HG03378 (cell line): ENCODE results near the gene UIMC1.
"Not testable (repeated sequence)": the region's sequence is repeated elsewhere in the genome, so short reads cannot be mapped to it uniquely, and the experiment has no call there.

Source experiments
- ATAC-seq: cut with Tn5 transposase; IDR thresholded peaks from one replicate; pipeline ENCODE4 v1.9.1; 2021; ENCODE audit warnings: mild to moderate bottlenecking, moderate library complexity; ENCODE audit not compliant: unreplicated experiment

The UIMC1 gene

GRCh38 chr5:177006265-177006972 is at the start of gene UIMC1:
TSS of gene UIMC1 (minus strand) at chr5:177006779. CDS start at chr5:176982615, 24,164 bp downstream.
- ATAC-seq = peak; percentile 59

GRCh38 chr5:177049285-177049684 is 42.7 kb upstream of the UIMC1 start:
- no peak for ATAC-seq

DNA sequence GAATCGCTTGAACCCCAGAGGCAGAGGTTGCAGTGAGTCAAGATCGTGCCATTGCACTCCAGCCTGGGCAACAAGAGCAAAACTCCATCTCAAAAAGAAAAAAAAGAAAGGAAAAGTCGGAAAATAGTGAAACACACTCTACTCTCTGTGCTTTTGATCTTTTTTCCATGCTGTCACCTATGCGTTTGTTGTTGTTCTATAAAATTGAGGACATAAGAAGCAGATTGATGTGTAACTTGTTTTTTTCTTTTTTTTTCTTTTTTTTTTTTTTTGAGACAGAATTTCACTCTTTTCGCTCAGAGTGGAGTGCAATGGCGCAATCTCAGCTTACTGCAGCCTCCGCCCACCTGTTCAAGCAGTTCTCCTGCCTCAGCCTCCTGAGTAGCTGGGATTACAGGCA is 42.0 kb upstream of the UIMC1 start:
- not testable (repeated sequence) for ATAC-seq

- no peak for ATAC-seq
Observed at GRCh38 chr5:177045631-177046030, 39.1 kb upstream of the UIMC1 start.

DNA sequence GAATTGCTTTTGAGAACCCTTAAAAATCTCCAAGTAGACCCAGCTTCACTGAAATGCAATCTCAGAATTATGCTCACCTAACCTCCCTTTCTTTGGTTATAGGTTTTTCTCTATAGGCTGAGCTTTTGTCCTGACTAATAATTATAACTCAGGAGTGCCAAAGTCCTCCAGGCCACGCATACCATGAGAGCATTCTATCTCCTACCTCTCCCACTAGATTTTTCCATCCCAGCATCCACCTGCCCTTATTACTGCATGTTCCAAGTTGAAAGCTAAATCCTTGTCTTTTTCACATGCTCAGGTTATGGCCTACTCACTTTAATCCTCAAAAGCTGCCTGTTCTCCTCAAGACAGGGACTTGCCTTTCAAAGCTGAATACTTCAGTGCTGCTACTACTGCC is 38.1 kb upstream of the UIMC1 start:
- ATAC-seq = no peak

- no peak for ATAC-seq
Observed at GRCh38 chr5:177043958-177044357, 37.4 kb upstream of the UIMC1 start.

DNA sequence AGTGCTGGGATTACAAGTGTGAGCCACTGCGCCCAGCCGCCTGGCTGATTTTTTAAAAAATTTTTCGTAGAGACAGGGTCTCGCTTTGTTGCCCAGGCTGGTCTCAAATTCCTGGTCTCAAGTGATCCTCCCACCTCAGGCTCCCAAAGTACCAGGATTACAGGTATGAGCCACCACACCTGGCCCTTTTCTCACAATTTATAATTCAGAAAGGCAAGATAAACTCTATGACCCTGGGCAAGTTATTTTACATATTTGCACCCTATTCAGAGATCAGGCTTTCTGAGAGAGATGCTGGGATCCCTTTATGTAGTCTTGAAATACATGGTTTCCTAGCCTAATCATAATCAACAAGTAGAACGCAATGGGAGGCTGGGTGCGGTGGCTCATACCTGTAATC is 36.5 kb upstream of the UIMC1 start:
- ATAC-seq = no peak

GRCh38 chr5:177041936-177042335 is 35.4 kb upstream of the UIMC1 start:
- no peak for ATAC-seq

DNA sequence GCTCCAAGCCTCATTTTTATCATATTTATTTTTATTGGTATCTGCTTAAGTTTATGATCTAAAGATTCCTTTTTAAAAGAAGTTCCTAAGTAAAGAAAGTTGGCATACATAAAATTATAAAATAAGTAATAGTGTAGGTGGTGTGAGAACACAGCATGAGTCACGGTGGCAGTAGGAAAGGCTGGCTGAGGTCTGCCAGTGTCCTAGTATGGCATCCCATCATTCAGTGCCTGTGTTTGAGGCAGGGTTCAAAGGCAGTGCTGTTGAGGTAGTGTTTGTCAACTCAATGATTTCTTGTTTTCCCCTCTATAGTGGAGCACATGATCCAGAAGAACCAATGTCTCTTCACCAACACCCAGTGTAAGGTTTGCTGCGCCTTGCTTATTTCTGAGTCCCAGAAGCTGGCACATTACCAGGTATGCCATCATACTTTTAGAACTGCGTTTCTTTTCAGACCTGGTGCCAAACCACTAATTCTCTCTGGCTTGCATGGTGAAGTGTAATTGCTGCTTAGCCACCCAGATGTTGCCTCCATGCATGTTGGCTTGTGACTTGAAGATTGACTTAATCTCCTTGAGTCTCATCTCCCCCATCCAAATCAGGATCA is 34.3 kb upstream of the UIMC1 start:
- ATAC-seq = no peak

DNA sequence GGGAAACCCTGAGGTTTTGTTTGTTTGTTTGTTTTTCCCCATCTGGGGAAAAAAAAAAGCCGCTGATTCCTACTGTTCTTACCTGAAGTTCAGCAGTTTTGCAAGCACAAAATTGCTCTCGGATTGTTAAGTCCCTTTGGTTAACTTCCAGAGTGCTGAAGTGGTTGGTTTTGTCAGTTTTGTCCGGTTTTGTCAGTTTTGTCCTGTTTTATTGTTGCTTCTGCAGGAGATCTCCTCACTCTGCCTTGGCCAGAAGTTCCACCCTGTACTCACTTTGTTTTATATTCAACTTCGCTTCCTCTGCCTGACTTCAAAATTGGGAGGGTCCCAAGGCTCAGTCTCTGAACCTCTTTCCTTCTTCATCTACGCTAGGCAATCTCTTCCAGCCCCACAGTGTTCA is 30.3 kb upstream of the UIMC1 start:
- no peak for ATAC-seq

GRCh38 chr5:177036443-177036842 is 29.9 kb upstream of the UIMC1 start:
- no peak for ATAC-seq

DNA sequence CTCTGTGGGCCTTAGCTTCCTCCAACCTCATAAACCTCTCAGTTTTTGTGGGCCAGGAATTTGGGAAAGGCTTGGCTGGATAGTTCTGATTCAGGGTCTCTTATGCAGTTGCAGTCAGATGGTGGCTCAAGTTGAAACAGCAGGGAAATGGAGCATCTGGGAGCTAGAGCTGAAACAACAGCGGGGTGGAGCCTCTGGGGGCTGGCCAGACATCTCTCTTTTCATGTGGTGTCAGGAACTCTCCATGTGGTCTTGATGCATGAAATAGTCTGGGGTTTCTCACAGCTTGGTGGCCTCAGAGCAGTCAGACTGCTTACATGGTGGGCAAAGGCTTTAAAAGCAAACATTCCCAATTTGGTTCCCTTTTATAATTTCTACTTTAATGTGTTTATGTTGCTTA is 29.4 kb upstream of the UIMC1 start:
- no peak for ATAC-seq

DNA sequence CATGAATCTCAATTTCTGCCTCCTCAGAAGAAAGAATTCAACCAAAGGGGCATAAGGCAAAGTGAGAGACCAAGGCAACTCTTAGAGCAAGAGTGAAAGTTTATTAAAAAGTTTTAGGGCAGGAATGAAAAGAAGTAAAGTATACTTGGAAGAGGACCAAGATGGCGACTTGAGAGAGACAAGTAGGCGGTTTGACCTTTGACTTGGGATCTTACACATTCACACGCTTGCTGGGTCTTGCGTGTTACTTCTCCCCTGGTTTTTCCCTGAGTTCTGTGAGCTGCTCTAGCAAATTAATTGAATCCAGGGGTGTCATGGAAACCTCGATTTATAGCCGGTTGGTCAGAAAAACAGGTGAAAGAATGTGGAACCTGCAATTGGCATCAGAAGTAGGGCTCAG is 22.9 kb upstream of the UIMC1 start:
- no peak for ATAC-seq

DNA sequence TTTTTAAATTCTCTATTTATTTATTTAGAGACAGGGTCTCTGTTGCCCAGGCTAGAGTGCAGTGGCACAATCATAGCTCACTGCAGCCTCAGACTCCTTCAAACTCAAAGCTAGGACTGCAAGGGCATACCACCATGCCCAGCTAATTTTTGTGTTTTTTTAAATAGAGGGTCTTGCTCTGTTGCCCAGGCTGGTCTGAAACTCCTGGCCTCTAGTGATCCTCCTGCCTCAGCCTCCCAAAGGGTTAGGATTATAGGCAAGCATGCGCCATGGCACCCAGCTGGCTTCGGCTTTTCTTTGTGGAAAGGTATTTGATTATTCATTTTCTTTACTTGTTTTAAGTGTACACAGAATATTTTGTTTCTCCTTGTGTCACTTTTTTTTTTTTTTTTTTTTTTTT is 21.1 kb upstream of the UIMC1 start:
- ATAC-seq = no peak

GRCh38 chr5:177025101-177025601 is 18.6 kb upstream of the UIMC1 start:
- ATAC-seq = no peak

DNA sequence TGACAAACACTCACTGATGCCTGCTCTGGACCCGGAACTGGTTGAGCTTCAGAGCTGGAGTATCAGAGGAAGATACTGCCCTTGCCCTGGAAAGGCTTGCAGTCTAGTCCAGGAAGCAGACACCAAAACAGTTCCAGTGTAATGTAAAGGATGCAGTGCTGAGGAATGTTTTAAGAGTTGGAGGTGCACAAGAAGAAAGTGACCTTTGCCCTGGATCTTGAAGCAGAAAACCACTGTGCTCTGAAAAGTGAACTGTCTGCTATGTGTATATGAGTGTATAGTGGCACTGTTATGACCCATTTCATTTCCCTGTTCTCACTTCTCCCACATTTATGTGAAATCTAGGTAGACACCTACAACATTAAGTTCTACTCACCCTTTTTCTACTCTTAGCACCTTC is 18.0 kb upstream of the UIMC1 start:
- ATAC-seq = no peak

GRCh38 chr5:177023303-177023664 is 16.7 kb upstream of the UIMC1 start:
- peak; percentile 13 for ATAC-seq

DNA sequence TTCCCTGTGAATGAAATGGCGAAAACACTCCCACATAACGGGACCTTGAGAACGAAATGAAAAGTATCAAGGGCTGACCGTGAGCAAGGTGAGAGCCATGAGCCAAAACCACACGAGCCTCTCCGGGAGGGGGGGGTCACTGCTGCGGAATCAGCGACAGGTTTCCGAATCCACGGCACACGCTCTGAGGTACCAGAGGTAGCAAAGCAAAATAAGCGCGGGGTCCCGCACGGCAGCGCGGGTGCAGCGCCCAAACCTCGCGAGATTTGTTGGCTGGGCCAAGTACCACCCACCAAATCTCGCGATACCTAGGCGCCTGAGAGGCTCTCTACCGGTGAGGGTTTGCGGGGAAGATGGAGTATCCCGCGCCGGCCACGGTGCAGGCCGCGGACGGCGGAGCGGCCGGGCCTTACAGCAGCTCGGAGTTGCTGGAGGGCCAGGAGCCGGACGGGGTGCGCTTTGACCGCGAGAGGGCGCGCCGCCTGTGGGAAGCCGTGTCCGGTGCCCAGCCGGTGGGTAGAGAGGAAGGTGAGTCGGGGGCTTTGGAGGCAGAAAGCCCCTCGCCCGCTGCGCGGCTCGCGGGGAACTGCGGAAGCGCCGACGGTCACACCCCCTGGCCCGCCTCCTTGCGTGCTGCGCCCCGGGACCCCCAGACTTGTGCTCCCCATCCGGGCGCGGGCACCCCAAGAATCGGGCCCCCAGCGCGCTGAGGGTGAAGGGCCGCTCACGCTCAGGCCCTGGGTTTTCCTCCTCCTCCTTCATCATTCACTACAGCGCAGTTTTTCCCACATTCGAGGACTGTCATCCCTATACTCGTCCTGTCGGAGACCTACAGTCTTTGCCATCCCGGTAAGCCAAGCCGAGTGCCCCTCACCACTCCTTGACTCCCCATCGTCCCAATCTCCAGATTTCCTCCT is 16.1 kb upstream of the UIMC1 start, which contains the start of gene ZNF346:
TSS of gene ZNF346 (plus strand) at position 311 of the 917 bp plus-strand sequence. CDS start at position 354, 43 bp downstream.
- peak; percentile 74 for ATAC-seq

DNA sequence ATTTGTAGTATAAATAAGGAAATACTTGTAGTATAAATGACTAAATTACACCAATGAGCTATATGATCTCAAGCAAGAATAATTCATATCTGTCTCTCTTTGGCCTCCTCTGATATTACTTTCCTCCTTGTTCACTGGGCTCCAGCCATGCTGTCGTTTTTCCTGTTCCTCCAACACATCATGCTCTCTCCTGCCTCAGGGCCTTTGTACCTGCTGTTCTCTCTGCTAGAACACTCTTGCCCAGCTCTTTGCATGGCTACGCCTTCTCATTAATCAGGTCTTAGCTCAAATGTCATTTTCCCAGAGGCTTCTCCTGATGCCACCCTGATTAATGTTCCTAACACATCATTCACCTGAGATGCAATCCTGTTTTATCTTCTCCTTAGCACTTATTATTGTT is 13.5 kb upstream of the UIMC1 start:
- no peak for ATAC-seq

DNA sequence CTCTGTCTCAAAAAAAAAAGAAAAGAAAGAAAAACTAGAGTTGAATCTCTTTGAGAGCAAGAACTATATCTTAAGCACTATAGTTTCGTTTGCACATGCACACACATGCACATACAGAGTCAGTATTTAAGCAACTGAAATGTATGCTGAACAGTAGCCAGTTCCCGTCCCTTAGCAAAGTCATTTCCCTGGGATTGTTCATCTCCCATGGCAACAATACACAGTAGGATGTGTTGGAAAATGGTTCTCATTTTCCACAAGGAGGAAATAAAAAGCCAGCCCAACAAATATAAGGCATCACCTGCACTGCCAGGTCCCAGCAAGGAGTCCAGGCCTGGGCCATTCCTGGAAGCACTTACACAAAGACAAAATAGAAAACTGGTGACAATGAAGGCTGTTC is 11.8 kb upstream of the UIMC1 start:
- ATAC-seq = no peak

DNA sequence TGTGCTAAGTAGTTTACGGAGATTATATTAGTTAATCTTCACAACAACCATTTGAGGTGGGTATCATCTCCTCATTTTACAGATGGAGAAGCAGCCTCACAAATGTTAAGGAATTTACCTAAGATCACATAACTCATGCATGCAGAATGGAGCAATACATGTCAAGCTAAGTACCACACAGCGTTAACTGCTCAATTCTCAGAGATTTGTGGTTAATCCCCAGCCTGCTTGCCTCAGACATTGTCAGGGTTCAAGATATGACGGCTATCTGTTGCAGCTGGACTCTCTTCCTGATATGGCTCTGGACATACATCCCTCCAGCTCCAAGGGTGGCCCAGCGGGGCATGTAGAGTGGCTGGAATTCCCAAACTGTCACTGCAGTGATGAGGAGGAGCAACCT is 8.6 kb upstream of the UIMC1 start:
- ATAC-seq = no peak
